HFF-Myc (cell line): Measurements from ENCODE around the gene TXNRD1.

Experiments
- DNase-seq: peaks from one replicate; pipeline ENCODE4 v3.0.0-alpha.2; 2011; ENCODE audit warnings: low read depth; ENCODE audit errors: extremely low read depth
- H3K4me3 ChIP-seq: replicated peaks from 2 replicates; pipeline ENCODE4 v1.5.1; 2011; ENCODE audit warnings: low read depth, mild to moderate bottlenecking, control low read depth, low read length
- TF ChIP-seq, protein P1 (sequence below): IDR thresholded peaks from 2 replicates; pipeline ENCODE4 v1.5.1; 2012; ENCODE audit warnings: mild to moderate bottlenecking, low read depth, low read length, control low read depth; ENCODE audit errors: missing control alignments

TXNRD1 gene

DNA sequence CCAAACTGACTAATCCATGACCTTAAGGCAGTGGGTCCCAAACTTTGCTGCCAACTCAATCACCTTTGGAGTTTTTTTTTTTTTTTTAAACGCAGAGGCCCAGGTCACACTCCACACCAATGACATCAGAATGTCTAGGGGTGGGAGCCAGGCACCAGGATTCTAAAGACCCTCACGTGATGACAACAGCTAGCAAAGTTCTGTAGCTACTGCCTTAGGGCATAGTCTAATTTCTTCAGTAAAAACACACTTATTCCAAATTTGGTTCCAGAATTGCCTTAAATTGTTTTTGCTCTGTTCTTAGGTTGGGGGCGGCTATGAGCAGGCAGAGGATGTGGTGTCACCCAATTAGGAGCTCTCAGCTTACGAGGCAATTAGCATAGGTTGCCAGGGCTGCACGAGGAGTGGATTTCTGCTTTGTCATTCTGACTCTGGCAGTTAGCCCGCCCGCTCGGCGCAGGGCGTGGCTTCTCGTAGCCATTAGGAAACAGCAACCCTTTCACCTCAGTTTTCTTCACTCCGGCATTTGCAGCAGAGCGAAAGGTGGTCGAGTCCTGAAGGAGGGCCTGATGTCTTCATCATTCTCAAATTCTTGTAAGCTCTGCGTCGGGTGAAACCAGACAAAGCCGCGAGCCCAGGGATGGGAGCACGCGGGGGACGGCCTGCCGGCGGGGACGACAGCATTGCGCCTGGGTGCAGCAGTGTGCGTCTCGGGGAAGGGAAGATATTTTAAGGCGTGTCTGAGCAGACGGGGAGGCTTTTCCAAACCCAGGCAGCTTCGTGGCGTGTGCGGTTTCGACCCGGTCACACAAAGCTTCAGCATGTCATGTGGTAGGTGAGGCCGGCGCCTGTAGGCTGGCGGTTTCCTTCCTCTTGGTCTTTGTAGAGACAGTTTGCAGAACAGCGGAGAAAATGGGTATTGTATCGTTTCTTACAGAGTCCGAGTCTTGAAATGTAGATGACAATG lies 71.2 kb downstream of the TXNRD1 start:
- TF ChIP-seq, protein P1, sequence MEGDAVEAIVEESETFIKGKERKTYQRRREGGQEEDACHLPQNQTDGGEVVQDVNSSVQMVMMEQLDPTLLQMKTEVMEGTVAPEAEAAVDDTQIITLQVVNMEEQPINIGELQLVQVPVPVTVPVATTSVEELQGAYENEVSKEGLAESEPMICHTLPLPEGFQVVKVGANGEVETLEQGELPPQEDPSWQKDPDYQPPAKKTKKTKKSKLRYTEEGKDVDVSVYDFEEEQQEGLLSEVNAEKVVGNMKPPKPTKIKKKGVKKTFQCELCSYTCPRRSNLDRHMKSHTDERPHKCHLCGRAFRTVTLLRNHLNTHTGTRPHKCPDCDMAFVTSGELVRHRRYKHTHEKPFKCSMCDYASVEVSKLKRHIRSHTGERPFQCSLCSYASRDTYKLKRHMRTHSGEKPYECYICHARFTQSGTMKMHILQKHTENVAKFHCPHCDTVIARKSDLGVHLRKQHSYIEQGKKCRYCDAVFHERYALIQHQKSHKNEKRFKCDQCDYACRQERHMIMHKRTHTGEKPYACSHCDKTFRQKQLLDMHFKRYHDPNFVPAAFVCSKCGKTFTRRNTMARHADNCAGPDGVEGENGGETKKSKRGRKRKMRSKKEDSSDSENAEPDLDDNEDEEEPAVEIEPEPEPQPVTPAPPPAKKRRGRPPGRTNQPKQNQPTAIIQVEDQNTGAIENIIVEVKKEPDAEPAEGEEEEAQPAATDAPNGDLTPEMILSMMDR: no peak

DNA sequence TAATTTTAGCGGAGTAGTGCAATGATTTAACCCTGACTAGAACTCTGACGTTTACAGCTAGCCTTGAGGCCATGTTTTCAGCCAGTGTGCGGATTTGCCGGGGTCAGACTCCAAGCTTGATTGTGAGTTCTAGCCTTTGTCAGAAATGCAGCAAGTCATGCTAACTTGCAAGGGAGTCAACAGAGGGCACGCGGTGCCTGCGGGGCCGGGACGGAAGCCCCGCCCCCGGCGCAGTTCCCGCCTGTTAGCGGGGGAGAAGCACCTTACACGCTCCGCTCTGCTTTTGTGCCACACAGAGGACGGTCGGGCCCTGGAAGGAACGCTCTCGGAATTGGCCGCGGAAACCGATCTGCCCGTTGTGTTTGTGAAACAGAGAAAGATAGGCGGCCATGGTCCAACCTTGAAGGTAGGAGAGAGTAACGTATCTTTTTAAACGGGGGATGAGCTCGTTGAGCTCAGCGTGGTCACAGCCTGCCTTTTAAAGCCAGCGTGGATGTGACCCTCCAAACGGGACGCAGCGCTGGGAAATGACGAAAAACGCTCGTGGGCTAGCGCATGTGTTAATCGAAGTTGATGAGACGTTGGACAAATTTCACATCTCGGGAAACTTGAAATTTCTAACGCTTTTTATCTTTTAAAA lies 73.2 kb downstream of the TXNRD1 start:
- peak overlapping the region; percentile 68 for H3K4me3 ChIP-seq
- TF ChIP-seq, protein P1: no peak
- DNase-seq: no peak

More for the DNA sequence above, 71.2 kb downstream of the TXNRD1 start:
- peak overlapping the region; percentile 68 for H3K4me3 ChIP-seq
- DNase-seq: peak; percentile 97

DNA sequence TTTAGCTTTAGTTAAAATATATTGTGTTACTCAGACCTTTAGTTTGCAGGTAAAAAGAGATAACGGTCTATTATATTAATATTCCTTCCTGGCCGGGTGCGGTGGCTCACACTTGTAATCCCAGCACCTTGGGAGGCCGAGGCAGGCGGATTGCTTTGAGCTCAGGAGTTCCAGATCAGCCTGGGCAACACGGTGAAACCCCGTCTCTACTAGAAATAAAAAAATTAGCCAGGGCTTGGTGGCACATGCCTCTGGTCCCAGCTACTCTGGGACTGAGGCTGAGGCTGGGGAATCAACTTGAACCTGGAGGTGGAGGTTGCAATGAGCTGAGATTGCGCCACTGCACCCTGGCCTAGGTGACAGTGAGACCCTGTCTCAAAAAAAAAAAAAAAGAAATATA lies 74.7 kb downstream of the TXNRD1 start:
- DNase-seq: no peak
- TF ChIP-seq, protein P1: no peak
- H3K4me3 ChIP-seq: peak overlapping the region; percentile 68

DNA sequence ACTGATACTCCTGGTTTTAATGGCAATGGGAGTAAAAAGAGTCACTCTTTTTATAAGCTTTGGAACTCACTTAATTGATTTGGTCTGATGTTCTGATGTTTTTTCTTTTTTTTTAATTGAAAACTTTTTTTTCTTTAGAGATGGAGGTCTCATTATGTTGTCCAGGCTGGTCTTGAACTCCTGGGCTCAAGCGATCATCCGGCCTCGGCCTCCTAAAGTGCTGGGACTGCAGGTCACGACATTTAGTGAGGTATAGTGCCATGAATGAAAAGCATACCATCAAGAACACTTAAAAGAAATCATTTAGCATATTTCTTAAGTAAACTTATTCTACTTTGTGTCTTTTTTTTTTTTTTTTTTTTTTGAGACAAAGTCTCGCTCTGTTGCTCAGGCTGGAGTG lies 75.3 kb downstream of the TXNRD1 start:
- TF ChIP-seq, protein P1: no peak
- no peak for DNase-seq
- no peak overlapping the region for H3K4me3 ChIP-seq

DNA sequence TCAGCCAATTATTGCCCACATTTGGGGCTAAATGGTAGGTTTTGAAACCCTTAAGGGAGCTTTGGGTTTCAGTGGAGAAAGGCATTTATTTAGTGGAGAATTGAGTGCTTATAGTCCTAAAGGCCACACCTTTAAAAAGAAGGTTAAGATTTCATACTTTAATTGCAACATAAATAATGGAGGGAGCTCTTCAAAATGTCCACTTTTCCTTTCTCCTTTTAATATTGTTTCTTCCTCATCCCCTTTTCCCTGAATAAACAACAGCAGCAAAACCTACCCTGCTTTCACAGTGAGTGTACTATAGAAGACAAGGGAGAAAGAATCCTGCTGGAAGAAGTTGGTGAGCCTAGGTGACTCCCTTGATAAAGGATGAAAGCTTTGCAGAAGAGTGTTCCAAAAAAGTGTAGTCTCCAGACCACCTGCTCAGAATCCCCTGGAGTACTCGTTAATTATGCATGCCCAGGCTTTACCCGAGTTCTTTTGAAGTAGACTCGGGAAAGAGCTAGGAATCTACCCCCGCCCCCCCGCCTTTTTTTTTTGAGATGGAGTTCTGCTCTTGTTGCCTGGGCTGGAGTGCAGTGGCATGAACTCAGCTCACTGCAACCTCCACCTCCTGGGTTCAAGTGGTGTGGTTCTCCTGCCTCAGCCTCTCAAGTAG lies 76.4 kb downstream of the TXNRD1 start:
- H3K4me3 ChIP-seq: no peak overlapping the region
- TF ChIP-seq, protein P1: no peak
- no peak for DNase-seq

DNA sequence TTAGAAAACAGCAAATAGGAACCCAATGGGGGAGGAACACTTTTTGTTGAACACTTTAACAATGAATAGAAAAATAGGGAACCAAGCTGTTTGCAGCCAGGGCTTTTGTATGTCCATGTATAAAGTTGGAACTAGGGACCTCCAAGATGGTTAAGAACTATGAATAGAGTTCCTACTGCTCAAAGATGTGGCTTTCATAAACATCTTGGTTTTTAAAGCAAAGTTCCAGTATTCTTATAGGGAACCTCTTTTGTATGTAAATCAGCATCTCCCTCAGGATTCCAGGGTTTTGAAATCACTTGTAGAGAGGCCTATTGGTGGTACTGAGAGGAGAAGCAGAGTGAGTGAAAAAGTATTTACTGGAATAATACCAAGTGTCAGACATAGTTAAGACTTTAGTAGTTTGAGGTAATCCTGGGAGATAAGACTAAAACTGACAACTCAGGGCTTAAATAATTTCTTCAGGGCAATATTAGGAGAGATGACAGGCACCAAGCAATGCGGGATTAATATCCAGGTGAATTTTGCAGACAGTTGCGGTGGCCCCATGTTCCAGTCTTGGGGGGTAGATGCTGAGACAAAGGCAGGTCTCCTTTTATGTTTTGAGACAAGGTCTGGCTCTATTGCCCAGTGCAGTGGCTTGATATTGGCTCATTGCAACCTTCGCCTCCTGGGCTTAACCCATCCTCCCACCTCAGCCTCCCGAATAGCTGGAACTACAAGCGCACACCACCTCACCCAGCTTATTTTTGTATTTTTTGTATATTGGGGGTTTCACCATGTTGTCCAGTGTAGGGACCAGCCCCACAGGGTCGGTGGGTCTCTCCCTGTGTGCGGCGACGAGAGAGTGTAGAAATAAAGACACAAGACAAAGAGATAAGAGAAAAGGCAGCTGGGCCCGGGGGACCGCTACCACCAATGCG lies 77.6 kb downstream of the TXNRD1 start:
- TF ChIP-seq, protein P1: no peak
- no peak for DNase-seq
- no peak overlapping the region for H3K4me3 ChIP-seq
